Hepatocyte (in vitro differentiated cells): ENCODE data around the gene JOSD2. TPM values are rescaled to one million over a fixed set of nuclear protein-coding genes. Genes with fewer than 3 reads are reported as not detected.

Experiments used
- DNase-seq: peaks from one replicate; pipeline ENCODE4 v3.0.0-alpha.2; 2016; ENCODE audit warnings: low spot score
- H2AFZ ChIP-seq: fragments of 200-600 bp; sonication (generic); 2 replicates; pipeline ENCODE4 v1.6.0; 2016; ENCODE audit warnings: antibody characterized with exemption, mild to moderate bottlenecking
- H3K27ac ChIP-seq: fragments of 200-600 bp; sonication (generic); 2 replicates; pipeline ENCODE4 v1.5.1; 2016; ENCODE audit warnings: mild to moderate bottlenecking
- H3K27me3 ChIP-seq: fragments of 200-600 bp; sonication (generic); 2 replicates; pipeline ENCODE4 v1.6.1; 2016
- H3K36me3 ChIP-seq: fragments of 200-600 bp; sonication (generic); replicated peaks from 2 replicates; pipeline ENCODE4 v1.5.1; 2016; ENCODE audit warnings: low read depth; ENCODE audit not compliant: insufficient read depth
- H3K4me1 ChIP-seq: fragments of 200-600 bp; sonication (generic); 2 replicates; pipeline ENCODE4 v1.5.1; 2016; ENCODE audit warnings: mild to moderate bottlenecking, moderate library complexity; ENCODE audit not compliant: insufficient read depth
- H3K4me2 ChIP-seq: fragments of 200-600 bp; sonication (generic); 2 replicates; pipeline ENCODE4 v1.6.0; 2016
- H3K4me3 ChIP-seq: fragments of 200-600 bp; sonication (generic); 2 replicates; pipeline ENCODE4 v1.5.1; 2016; ENCODE audit warnings: mild to moderate bottlenecking
- H3K79me2 ChIP-seq: fragments of 200-600 bp; sonication (generic); 2 replicates; pipeline ENCODE4 v1.6.0; 2017; ENCODE audit warnings: mild to moderate bottlenecking
- H3K9me2 ChIP-seq: fragments of 200-600 bp; sonication (generic); replicated peaks from 2 replicates; pipeline ENCODE4 v1.6.0; 2017; ENCODE audit warnings: mild to moderate bottlenecking; ENCODE audit not compliant: insufficient read depth
- H3K9me3 ChIP-seq: fragments of 200-600 bp; sonication (generic); 2 replicates; pipeline ENCODE4 v1.5.1; 2016; ENCODE audit warnings: low read depth, mild to moderate bottlenecking
- H4K20me1 ChIP-seq: fragments of 200-600 bp; sonication (generic); 2 replicates; pipeline ENCODE4 v1.6.0; 2016; ENCODE audit warnings: mild to moderate bottlenecking; ENCODE audit not compliant: insufficient read depth, poor library complexity, severe bottlenecking
- EZH2 ChIP-seq: fragments of 200-600 bp; sonication (generic); IDR thresholded peaks from 2 replicates; pipeline ENCODE4 v1.6.1; 2016; ENCODE audit warnings: antibody characterized with exemption, mild to moderate bottlenecking, borderline replicate concordance
- EZH2phosphoT487 ChIP-seq: fragments of 200-600 bp; sonication (generic); IDR thresholded peaks from one replicate; pipeline ENCODE4 v1.6.1; 2018; ENCODE audit warnings: antibody characterized with exemption, mild to moderate bottlenecking, low read depth, moderate library complexity; ENCODE audit not compliant: unreplicated experiment, severe bottlenecking
- WGBS: methylation state at CpG from one replicate; pipeline ENCODE4 v1.1.6; 2016; ENCODE audit warnings: low lambda C conversion rate; ENCODE audit errors: missing lambda C conversion rate; 5-methylcytosine and 5-hydroxymethylcytosine counted together
- polyA plus RNA-seq: library from polyadenylated mRNA; unstranded; fragments of >200 nt; fragmentation: Nextera tagmentation; extraction: Ambion mirVana; gene quantifications from 2 replicates; pipeline ENCODE4 v1.2.1, GENCODE V29; 2016
- total RNA-seq: library from RNA; depleted of rRNA; stranded (reverse); fragments of >200 nt; gene quantifications from 2 replicates; pipeline ENCODE4 v1.2.3, GENCODE V29; 2014
- TF ChIP-seq, protein P1 (sequence below): fragments of 200-600 bp; sonication (generic); IDR thresholded peaks from 2 replicates; pipeline ENCODE4 v1.5.1; 2016; ENCODE audit warnings: antibody characterized with exemption, mild to moderate bottlenecking; ENCODE audit not compliant: poor library complexity

JOSD2 gene
- total and polyA plus RNA-seq, 2 experiments from 2014 or later: 19.0 to 82.9 TPM

DNA sequence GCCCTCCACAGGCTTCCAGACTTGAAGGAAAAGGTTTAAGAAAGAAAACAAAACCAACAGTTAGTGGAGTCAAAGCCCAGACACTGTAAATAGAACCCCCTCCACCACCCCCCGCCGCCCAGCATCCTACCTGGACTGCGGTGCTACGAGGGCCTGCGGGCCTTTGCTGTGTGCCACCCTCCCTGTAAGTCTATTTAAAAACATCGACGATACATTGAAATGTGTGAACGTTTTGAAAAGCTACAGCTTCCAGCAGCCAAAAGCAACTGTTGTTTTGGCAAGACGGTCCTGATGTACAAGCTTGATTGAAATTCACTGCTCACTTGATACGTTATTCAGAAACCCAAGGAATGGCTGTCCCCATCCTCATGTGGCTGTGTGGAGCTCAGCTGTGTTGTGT lies 28.1 kb downstream of the JOSD2 start:
- no peaks in the 10 kb centered on the region for H3K36me3 ChIP-seq
- 95% methylated on average over 10 of the region's 10 CpGs for WGBS
- no peak for DNase-seq

DNA sequence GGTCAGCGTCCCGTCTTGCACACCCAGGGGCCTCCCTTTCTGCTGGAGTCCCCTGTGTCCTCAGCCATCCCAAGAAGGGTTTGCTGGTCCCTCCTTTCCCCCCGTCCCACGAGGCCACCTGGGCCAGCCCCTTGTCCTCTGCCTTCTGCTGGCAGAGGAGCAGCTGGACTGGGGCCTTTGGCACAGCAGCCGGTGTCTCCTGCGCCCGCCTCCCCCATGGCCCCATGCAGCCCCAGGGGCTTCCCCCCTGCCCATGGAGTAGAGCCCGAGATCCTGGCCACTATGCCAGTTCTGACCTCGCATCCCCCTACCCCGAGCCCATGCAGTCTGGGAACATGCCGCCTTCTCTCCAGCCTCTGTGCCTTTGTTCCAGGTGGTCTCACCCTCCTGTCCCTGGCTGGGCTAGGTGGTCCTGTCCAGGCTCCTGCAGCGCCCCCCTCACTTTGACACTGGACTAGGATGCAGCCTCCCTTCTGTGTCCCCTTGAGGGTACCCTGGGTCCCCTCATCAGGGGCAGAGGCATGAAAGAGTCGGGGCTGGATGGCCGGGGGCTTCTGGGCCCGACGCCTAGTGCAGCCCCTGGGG lies 28.6 kb downstream of the JOSD2 start:
- DNase-seq: no peak
- Histone ChIP-seq H2AFZ (no peak overlapping the region), H3K4me1 (peaks cover 3% of the 10 kb centered on the region), H3K9me3 (no peaks in the 10 kb centered on the region), H3K4me2 (no peak overlapping the region), H3K27ac (no peak overlapping the region), H3K79me2 (peaks cover 17% of the 10 kb centered on the region), H3K36me3 (no peaks in the 10 kb centered on the region), H4K20me1 (peaks cover 34% of the 10 kb centered on the region), H3K9me2 (no peaks in the 10 kb centered on the region), H3K27me3 (peaks cover 4% of the 10 kb centered on the region), H3K4me3 (no peak overlapping the region)
- no peak for TF ChIP-seq EZH2
- no peak for TF ChIP-seq EZH2phosphoT487
- TF ChIP-seq, protein P1, sequence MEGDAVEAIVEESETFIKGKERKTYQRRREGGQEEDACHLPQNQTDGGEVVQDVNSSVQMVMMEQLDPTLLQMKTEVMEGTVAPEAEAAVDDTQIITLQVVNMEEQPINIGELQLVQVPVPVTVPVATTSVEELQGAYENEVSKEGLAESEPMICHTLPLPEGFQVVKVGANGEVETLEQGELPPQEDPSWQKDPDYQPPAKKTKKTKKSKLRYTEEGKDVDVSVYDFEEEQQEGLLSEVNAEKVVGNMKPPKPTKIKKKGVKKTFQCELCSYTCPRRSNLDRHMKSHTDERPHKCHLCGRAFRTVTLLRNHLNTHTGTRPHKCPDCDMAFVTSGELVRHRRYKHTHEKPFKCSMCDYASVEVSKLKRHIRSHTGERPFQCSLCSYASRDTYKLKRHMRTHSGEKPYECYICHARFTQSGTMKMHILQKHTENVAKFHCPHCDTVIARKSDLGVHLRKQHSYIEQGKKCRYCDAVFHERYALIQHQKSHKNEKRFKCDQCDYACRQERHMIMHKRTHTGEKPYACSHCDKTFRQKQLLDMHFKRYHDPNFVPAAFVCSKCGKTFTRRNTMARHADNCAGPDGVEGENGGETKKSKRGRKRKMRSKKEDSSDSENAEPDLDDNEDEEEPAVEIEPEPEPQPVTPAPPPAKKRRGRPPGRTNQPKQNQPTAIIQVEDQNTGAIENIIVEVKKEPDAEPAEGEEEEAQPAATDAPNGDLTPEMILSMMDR: no peak
- WGBS: 94% methylated on average over 10 of the region's 16 CpGs

More for the DNA sequence above, 28.1 kb downstream of the JOSD2 start:
- Histone ChIP-seq H3K27ac (no peak overlapping the region), H3K9me2 (no peaks in the 10 kb centered on the region), H2AFZ (no peak overlapping the region), H3K79me2 (peaks cover 11% of the 10 kb centered on the region), H3K4me1 (no peaks in the 10 kb centered on the region), H3K9me3 (no peaks in the 10 kb centered on the region), H3K4me2 (no peak overlapping the region), H3K4me3 (no peak overlapping the region), H4K20me1 (peaks cover 28% of the 10 kb centered on the region), H3K27me3 (peaks cover 8% of the 10 kb centered on the region)
- TF ChIP-seq, protein P1: no peak
- TF ChIP-seq EZH2phosphoT487 (no peak), EZH2 (no peak)

DNA sequence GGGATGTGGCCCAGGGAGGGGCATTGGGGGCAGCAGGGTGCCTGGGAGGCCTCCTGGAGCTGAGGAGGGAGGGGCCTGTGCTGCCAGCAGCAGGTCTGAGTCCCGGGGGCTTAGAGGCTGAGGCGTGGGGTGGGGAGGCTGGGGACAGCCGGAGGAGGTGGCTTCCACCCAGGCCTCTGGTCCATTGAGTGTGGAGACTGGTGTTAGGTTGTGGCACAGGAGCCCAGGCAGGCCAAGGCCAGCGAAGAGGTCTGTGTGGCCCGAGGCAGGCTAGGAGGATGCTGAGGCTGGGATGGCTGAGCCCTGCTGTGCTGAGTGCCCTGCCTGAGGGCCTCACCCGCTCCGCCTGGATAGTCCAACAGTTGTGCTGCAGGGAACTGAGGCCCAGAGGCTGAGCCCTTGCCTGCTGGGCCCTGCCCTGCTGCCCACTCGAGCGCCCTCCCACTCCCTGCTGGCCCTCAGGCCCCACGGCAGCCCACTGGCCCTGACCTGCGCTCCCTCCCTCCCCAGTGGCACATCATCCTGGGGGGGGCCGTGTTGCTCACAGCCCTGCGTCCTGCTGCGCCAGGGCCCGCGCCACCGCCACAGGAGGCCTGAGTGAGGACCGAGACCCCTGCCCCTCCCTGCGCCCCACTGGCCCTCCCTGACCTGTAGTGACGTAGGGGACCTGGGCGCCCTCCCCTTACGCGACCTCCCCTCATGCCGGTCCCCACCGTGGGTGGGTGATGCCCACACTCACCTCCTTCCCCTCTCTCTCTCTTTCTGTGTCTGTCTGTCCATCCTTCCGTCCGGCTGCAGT lies 29.4 kb downstream of the JOSD2 start:
- TF ChIP-seq EZH2: no peak
- TF ChIP-seq EZH2phosphoT487: no peak
- TF ChIP-seq, protein P1: no peak
- Histone ChIP-seq H3K79me2 (peaks cover 22% of the 10 kb centered on the region), H3K36me3 (no peaks in the 10 kb centered on the region), H3K4me1 (peaks cover 6% of the 10 kb centered on the region), H3K27me3 (no peaks in the 10 kb centered on the region), H3K9me3 (no peaks in the 10 kb centered on the region), H3K9me2 (no peaks in the 10 kb centered on the region), H3K4me3 (no peak overlapping the region), H4K20me1 (peaks cover 36% of the 10 kb centered on the region), H3K4me2 (no peak overlapping the region), H3K27ac (no peak overlapping the region), H2AFZ (no peak overlapping the region)
- DNase-seq: no peak
- 96% methylated on average over 18 of the region's 27 CpGs for WGBS
